ENCODE data around the gene GNAT2. TPM values are rescaled to one million over a fixed set of nuclear protein-coding genes. Genes with fewer than 3 reads are reported as not detected.

Gene GNAT2
- total and polyA plus RNA-seq, 2 donors (not counting 3 experiments of a cell fraction or from before 2014, with no cell fraction given), result not detected

DNA sequence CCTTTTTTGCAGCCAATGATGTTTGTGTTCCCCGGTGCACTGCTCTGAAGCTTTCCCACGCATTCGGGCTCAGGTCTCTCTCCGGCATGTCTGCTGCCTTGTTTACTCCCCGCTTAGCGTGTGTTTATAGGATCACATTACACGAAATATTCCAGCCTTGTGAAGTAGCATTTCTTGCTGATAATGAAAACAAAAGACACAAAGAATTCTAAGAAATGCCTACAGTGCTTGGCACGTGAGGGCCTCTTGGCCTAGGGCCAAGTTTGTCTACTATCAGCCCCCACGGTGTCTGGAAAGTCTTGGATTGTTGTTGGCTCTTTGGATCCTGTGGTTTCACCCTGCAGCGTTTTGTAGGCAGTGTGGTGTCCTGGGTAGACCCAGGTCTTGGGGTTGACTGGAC, 25.3 kb upstream of the GNAT2 start:
- no peaks in the 10 kb centered on the region for H3K9me3 ChIP-seq (replicated peaks; ENCODE audit: control insufficient read depth, insufficient read depth, low read length)
- BruUV-seq (replicated peaks), result no TSS peak
- TF ChIP-seq MYC (IDR thresholded peaks at IDR 0.05; ENCODE audit: low read depth, low read length) (no peak), JUN (IDR thresholded peaks at IDR 0.05; ENCODE audit: borderline replicate concordance, insufficient read depth, insufficient read length, low read depth) (no peak), GATA2 (IDR thresholded peaks at IDR 0.05; ENCODE audit: insufficient read depth, insufficient read length, low read depth, low read length) (no peak), FOS (IDR thresholded peaks at IDR 0.05; ENCODE audit: borderline replicate concordance, insufficient read depth, low read length) (no peak), POLR2AphosphoS5 (IDR thresholded peaks at IDR 0.05; ENCODE audit: insufficient read depth, low read depth, low read length) (no peak), POLR2A (IDR thresholded peaks at IDR 0.05; ENCODE audit: low read depth, low read length) (no peak)
- TF ChIP-seq, protein P1, sequence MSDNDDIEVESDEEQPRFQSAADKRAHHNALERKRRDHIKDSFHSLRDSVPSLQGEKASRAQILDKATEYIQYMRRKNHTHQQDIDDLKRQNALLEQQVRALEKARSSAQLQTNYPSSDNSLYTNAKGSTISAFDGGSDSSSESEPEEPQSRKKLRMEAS (IDR thresholded peaks at IDR 0.05; ENCODE audit: insufficient read depth, insufficient read length), result no peak
- ChIA-PET CTCF (interaction anchor here (1.2 to 2.2 kb wide), 4 partner anchors 99 to 340 kb away, joined by 3 to 17 read pairs (median 8); partner anchors contain the start of gene AHCYL1), POLR2A (no interaction called here)
- no peaks in the 10 kb centered on the region for H3K79me2 ChIP-seq (ENCODE audit: control insufficient read depth, insufficient read depth, low read length)
- H3K27ac ChIP-seq (ENCODE audit: insufficient read depth, low read depth, low read length), result no peak overlapping the region
- H3K4me2 ChIP-seq (ENCODE audit: insufficient read depth, low read length), result no peak overlapping the region
- H3K27me3 ChIP-seq (ENCODE audit: control insufficient read depth in 2 of 2, insufficient read depth in 2 of 2, low read length in 2 of 2), result no peaks in the 10 kb centered on the region
- no peaks in the 10 kb centered on the region for H3K4me1 ChIP-seq (ENCODE audit: control insufficient read depth, extremely low read depth, insufficient read depth, low read length)
- no peak overlapping the region for H2AFZ ChIP-seq (ENCODE audit: low read depth, low read length)
- H4K20me1 ChIP-seq (replicated peaks; ENCODE audit: control insufficient read depth, extremely low read depth, insufficient read depth, low read length), result no peaks in the 10 kb centered on the region
- no peaks in the 10 kb centered on the region for H3K9me1 ChIP-seq (replicated peaks; ENCODE audit: control insufficient read depth, extremely low read depth, insufficient read depth, low read length)
- H3K4me3 ChIP-seq (replicated peaks in 1 of 3; ENCODE audit: insufficient read depth in 1 of 3, low read depth in 1 of 3, low read length in 3 of 3), result no peak overlapping the region
- H3K9ac ChIP-seq (replicated peaks; ENCODE audit: extremely low read depth, insufficient read depth, low read length), result no peak overlapping the region
- H3K36me3 ChIP-seq (ENCODE audit: control insufficient read depth in 2 of 2, extremely low read depth in 1 of 2, insufficient read depth in 2 of 2, low read length in 2 of 2), result no peaks in the 10 kb centered on the region
- intact Hi-C loops (cut with micrococcal nuclease) (loop anchor here (5.0 kb wide), 1 partner anchor 147 kb away; no protein-coding TSS in a partner anchor), dilution Hi-C loops (cut with MboI; ENCODE audit: extremely low pct_ligation_motif_present, low sequenced_read_pairs) (no loop called here)
- peak; percentile 67 for DNase-seq (ENCODE audit: low read depth, low spot score)
- no peak for FAIRE-seq

Measured in endothelial cell of umbilical vein (primary cell).